Measurements from ENCODE around the gene TMEM115. TPM values are rescaled to one million over a fixed set of nuclear protein-coding genes. Genes with fewer than 3 reads are reported as not detected.

TMEM115 gene
- total RNA-seq, 1 donor from 2014 or later: 42.7 TPM

GRCh38 chr3:50382722-50383121 lies 23.4 kb upstream of the TMEM115 start:
- peaks cover 32% of the 10 kb centered on the region for H3K4me1 Mint-ChIP-seq (ENCODE audit: unreplicated experiment)
- no peaks in the 10 kb centered on the region for H3K9me3 Mint-ChIP-seq
- no peak overlapping the region for H3K27ac Mint-ChIP-seq
- no peak overlapping the region for H3K4me3 Mint-ChIP-seq
- no peak for DNase-seq (ENCODE audit: extremely low spot score, unreplicated experiment)
- no peaks in the 10 kb centered on the region for H3K36me3 Mint-ChIP-seq
- H3K27me3 Mint-ChIP-seq: no peaks in the 10 kb centered on the region
- TF ChIP-seq CTCF (conservative IDR thresholded peaks at IDR 0.05): no peak

GRCh38 chr3:50381383-50381782 lies 22.1 kb upstream of the TMEM115 start:
- Mint-ChIP-seq H3K36me3 (no peaks in the 10 kb centered on the region), H3K9me3 (no peaks in the 10 kb centered on the region), H3K4me1 (ENCODE audit: unreplicated experiment) (peaks cover 36% of the 10 kb centered on the region), H3K27ac (no peak overlapping the region), H3K27me3 (no peaks in the 10 kb centered on the region), H3K4me3 (no peak overlapping the region)
- no peak for DNase-seq (ENCODE audit: extremely low spot score, unreplicated experiment)
- no peak for TF ChIP-seq CTCF (conservative IDR thresholded peaks at IDR 0.05)

DNA sequence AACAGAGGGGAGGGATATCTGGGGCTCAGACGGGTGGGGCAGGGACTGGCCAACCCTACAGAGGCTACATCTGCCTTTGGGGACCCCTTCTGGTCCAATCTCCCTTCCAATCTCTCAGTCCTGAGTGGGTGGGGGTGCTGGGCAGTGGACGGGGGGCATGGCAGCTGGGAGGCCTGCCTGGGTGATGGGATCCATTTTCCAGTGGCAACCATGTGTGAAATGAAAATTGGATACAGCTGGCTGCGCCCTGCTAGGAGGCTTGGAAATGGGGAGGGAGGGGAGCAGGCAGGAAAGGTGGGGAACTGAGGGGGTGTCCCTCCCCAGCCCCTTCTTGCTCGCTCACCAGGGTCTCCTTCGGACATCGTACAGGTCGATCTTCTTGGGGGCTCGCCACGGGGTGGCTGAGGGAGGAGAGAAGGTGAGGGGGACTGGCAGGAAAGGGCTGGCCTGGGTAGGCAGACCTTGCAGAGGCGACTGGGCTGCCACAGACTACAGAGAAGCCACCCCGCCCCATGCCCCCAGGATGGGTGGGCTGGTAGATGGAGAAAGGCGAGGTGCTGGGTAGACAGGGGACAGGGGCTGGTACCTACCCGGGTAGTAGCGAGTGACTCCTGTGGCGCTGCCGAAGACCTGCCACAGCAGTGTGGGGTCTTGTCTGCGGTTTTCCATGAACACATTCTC lies 21.2 kb upstream of the TMEM115 start:
- Mint-ChIP-seq H3K4me1 (ENCODE audit: unreplicated experiment) (peaks cover 31% of the 10 kb centered on the region), H3K36me3 (no peaks in the 10 kb centered on the region), H3K27me3 (no peaks in the 10 kb centered on the region), H3K9me3 (no peaks in the 10 kb centered on the region), H3K27ac (no peak overlapping the region), H3K4me3 (no peak overlapping the region)
- no peak for DNase-seq (ENCODE audit: extremely low spot score, unreplicated experiment)
- TF ChIP-seq CTCF (conservative IDR thresholded peaks at IDR 0.05): no peak

- no peak for TF ChIP-seq CTCF (conservative IDR thresholded peaks at IDR 0.05)
- DNase-seq (ENCODE audit: extremely low spot score, unreplicated experiment): no peak
- no peak overlapping the region for H3K4me3 Mint-ChIP-seq
- no peaks in the 10 kb centered on the region for H3K27me3 Mint-ChIP-seq
- no peak overlapping the region for H3K27ac Mint-ChIP-seq
- H3K4me1 Mint-ChIP-seq (ENCODE audit: unreplicated experiment): peaks cover 28% of the 10 kb centered on the region
- no peaks in the 10 kb centered on the region for H3K36me3 Mint-ChIP-seq
- H3K9me3 Mint-ChIP-seq: no peaks in the 10 kb centered on the region
Observed at GRCh38 chr3:50378757-50379156, 19.4 kb upstream of the TMEM115 start.

DNA sequence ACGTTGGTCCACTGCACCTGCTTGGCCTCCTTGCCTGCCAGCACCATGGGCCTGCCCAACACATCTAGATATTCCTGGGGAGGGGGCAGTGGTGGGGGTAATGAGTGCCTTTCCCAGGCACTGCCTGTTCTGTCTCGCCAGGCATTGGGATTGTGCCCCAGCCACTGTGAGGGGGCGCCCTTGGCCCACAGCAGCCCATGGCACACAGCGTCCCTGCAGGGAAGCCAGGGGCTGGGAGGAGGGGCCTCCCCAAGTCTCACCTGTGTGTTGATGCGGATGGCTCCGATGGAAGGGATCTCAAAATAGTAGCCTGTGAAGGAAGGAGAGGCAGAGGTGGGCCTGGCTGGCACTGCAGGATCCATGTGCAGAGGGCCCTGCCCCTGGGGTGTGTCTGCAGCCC lies 18.7 kb upstream of the TMEM115 start:
- Mint-ChIP-seq H3K27ac (no peak overlapping the region), H3K36me3 (no peaks in the 10 kb centered on the region), H3K4me3 (no peak overlapping the region), H3K9me3 (no peaks in the 10 kb centered on the region), H3K4me1 (ENCODE audit: unreplicated experiment) (peaks cover 28% of the 10 kb centered on the region), H3K27me3 (no peaks in the 10 kb centered on the region)
- DNase-seq (ENCODE audit: extremely low spot score, unreplicated experiment): no peak
- no peak for TF ChIP-seq CTCF (conservative IDR thresholded peaks at IDR 0.05)
